Stimulated activated CD8-positive, alpha-beta memory T cell treated with anti-CD3 and anti-CD28 coated beads, Interleukin-15, amount 100 ng/mL, for 4 hours (primary cell): Measurements from ENCODE around the gene SLFN14.
"Not testable (repeated sequence)": the region's sequence is repeated elsewhere in the genome, so short reads cannot be mapped to it uniquely, and the experiment has no call there.

ENCODE experiments used
- DNase-seq, 2 donors: peaks; one replicate each; pipeline ENCODE4 v3.0.0-alpha.2; 2020; ENCODE audit warnings: low read depth in 2 of 2

Gene SLFN14

DNA sequence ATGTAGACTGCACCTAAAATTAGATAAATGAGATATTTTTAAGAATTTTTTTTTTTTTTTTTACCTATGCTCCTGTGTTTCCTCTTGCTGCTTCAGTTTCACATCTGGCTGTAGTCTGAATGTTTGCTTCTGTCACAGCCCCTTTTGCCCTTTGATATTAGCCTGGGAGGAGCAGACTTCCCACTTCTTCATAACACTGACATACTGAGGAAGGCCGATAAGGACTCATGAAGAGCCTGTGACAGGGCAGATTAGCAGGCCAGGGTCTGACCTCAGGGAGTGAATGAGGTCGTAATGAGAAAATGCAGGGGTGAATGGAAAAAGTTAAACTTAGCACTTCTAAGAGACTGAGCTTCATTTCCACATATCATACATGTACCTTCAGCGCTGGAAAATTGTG lies at the start of gene SLFN14:
Gene SLFN14, minus strand, starts transcription at position 117 of the 400 bp plus-strand sequence. CDS start 2,757 bp downstream, outside the sequence.
- DNase-seq: no peak

GRCh38 chr17:35609831-35610230 lies 49.2 kb upstream of the SLFN14 start:
- no peak for DNase-seq

- no peak for DNase-seq
These were observed 46.7 kb upstream of the SLFN14 start for GRCh38 chr17:35607239-35607847.

- DNase-seq: no peak
These were observed 45.1 kb upstream of the SLFN14 start for GRCh38 chr17:35605678-35606077.

DNA sequence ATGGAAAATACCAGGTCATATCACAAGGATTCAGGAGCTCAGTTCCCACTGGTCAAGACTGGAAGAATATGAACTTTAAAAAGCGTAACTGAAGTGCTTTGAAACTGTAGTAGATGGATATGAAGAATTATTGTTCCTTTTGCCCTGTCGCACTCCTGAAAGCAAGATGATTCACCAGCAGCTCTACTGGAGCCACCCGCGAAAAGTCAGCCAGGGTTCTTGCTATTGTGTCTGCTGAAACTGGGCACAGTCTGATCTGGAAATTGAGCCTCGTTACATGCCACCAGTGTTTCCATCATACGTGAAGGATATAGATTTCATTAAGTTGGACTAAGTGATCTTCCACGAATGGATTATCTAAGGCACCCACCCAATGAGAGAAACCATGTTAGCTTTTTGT lies 43.1 kb upstream of the SLFN14 start:
- no peak for DNase-seq

GRCh38 chr17:35597604-35598003 lies 37.0 kb upstream of the SLFN14 start:
- DNase-seq: no peak

DNA sequence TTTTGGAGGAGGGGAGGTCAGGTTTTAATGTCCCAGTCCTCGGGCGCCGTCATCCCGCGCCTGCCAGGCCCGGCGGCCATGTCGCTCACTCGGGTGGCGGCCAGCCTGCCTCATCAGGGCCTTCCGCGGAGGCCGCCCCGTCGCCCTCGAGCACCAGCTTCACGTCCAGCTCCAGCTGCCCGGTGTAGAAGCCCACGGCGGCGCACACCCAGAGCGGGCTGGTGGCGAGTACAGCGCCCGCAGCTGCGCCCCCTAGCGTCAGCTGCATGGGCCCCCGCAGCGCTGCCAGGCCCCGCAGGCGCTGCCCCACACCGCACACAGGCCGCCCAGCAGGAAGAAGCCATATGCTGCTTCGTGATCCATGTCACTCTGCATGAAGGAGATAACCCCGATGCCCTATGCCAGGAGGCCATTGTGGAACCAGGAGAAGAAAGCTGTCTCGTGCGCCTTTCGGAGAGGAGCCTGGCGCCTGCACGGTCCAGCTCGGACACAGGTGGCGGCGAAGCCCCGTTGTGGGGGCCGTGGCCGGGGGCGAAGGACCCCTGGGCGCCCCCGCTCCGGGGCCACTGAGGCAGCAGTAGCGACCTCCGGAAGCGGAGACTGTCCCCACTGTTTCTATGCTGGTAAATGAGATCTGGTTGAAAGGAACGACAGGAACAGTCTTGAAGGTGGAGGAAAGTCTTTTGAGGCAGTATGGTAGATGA lies 36.1 kb upstream of the SLFN14 start:
- no peak for DNase-seq

- DNase-seq: no peak
These were observed 35.5 kb upstream of the SLFN14 start for GRCh38 chr17:35596072-35596471.

DNA sequence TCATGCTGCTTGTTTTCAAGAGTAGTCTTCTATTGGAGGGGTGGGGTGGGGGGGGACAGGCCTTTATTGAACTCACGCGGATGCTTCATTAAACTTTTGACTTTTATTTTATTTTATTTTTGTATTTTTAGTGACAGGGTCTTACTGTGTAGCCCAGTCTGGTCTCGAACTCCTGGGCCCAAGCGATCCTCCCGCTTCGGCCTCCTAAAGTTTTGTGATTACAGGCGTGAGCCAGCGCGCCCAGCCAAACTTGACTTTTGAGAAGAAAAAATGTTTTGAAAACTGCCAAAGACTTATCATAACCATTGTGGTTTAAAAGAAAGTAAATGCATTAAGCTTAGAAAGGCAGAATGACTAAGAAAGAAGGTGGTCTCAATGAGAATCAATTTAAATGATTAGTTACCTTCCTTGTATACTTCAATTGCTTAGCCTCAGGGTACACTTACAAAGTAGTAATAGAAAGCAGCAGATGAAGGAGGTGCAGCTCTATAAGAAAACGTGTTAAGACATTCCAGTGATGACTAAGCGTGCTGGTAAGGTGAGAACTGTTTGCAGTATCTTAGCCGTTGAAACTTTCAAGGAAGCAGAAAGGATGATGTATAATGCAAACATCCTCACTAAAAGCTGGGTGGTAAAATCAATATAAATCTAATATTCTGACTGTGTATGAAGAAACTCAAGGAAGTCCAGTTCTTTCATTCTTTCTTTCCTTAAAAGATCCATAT lies 27.7 kb upstream of the SLFN14 start:
- no peak for DNase-seq

DNA sequence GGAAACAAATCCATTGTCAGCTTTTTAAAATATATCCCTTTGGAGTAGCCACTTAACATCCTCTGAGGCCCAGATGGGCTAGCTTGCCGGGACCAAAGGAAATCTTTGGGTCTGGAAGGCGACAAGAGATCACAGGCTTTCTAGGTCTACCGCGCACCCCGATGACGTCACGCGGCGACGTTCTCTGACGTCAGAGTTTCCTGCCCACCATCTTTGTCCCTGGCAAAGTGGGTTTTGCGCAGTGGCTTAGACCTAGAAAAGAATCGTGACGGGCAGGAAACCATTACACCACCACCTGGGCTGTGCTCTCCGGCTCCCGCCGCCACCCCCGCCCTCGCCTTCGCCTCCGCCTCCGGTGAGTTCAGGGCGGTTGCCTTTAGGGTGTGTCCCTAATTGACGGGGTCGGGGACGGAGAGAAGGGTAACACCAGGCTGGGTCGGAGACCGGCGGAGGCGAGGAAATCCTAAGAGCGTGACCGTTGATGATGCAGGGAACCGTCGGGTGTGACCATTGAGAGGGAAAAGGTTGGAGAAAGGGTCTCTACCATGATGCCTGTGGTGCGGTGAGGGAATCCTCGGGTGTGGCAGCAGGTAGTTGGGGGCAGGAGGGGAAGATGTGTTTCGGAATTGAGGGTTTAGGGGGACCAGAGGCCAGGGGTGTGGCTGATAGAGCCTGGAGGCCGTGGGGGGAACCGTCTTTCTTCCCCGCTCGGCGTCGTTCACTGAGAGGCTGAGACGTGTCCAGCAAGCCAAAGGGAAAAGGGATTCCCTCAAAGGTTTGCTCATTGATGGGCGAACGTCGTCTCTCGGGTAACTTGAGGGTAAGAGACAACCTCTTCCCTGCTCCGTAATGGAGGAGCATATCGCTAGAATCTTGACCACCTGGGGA lies 26.7 kb upstream of the SLFN14 start, which contains the start of gene AP2B1:
Gene AP2B1, plus strand, starts transcription at position 249 of the 888 bp plus-strand sequence. CDS start 6,709 bp downstream, outside the sequence.
- peak; percentile 90 to 94 for DNase-seq

DNA sequence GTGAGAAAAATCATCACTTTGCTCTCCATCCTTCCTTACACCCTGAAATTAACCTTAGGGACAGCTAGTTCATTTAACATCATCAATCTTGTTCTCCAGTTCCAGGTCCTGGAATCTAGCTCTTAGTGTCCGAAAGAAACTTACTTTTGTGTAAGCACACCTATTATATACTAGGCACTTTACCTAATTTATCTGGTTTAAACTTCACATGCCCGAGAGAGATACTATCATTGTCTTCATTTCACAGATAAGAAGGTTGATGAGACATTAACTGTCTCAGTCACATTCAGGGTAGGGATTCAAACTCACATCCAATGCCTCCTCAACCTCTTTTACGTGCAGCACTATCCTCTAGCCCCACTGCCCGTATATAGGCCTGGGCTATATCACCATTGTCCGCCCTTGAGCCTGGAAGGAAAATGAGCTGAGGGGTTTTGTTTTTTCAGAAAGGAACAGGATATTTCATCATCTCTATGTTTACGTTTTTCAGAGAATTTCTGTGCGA lies 26.0 kb upstream of the SLFN14 start:
- DNase-seq: no peak

DNA sequence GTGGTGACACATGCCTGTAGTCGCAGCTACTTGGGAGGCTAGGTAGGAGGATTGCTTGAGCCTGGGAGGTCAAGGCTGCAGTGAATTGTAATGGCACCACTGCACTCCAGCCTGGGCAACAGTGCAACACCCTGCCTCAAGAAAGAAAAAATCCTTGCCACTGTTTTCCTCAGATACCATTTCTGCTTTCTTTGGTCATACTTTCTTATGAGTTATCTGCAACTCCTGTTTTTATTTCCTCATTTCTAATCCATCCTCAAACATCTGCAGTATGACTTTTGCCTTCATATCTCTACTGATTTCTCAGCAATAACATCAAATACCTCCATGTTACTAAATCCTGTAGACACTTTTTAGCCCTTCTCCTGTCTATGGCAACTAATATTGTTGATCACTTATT lies 23.4 kb upstream of the SLFN14 start:
- DNase-seq: no peak

GRCh38 chr17:35578929-35579432 lies 18.4 kb upstream of the SLFN14 start:
- DNase-seq: no peak

DNA sequence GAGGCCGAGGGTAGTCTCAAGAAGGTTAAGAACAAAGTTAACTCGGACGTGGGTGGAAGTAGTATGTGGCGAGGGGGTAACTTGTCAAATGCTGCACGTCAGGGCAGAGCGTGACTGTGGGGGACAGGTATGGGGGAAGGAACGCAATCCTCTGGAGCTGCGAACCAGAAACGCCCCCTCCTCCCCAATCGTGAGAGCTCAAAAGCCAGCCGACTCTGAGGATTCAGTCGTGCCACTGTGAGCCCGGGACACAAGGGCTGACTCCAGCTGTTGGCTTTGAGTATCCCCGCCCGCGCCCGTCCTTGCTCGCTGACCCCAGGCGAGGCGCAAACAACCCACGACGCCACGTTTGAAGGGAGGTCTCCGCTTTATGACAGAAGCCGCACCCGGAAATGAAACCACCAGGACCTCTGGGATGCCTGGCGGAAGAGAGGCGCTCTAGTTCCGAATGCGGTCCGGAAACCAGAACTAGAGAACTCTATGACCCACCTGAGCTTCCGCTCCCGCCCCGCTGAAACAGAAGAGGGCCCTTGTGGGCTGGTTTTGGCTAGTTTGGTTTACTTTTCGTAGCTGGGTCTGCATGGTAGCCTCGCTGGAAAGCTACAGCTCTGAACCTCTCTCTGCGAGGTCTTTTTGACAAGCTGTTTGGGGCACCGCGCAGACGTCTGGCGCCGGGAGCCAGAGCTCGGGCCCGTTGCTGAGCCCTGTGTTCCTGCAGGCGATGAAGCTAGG lies 17.7 kb upstream of the SLFN14 start, which contains the start of gene PEX12:
Gene PEX12, minus strand, starts transcription at position 375 of the 732 bp plus-strand sequence. CDS start 550 bp downstream, outside the sequence.
- peak; percentile 71 to 80 for DNase-seq

DNA sequence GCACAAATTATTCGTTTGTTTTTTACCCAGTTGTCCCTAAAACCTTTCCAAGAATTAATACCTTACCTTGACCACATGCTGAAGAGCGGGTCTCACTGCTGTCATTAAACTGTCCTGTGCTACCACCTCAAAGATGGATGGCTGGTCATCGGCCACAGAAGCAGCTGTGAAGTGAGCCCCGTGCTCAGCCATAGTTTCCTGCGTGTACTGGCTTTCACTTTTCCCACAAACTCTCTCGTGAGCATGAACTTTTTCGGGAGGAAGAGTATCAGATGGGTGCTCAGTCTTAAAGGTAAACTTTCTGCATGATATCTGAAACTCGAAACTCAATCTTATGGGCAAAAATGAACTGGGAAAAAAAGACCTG lies 17.2 kb upstream of the SLFN14 start:
- DNase-seq: no peak

- no peak for DNase-seq
These were observed 15.1 kb upstream of the SLFN14 start for GRCh38 chr17:35575759-35576158.

DNA sequence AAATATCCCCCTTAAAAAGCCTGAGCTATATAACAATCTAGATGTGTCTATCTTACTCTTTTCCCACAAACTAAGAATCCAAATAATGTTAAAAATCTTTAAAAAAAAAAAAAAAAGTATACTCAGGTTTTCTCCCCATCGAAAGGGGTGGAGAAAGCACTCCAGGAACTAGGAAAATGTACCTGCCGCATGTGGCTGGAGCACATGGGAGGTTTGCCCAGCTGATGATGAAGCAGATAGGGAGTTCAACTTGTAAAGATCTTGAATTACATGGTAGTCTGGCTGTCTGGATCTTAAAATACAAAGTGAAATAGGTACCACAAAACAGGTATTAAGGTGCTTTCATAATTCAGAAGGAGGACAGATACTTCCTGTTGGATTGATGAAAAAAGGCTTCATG lies 8.8 kb upstream of the SLFN14 start:
- DNase-seq: no peak

DNA sequence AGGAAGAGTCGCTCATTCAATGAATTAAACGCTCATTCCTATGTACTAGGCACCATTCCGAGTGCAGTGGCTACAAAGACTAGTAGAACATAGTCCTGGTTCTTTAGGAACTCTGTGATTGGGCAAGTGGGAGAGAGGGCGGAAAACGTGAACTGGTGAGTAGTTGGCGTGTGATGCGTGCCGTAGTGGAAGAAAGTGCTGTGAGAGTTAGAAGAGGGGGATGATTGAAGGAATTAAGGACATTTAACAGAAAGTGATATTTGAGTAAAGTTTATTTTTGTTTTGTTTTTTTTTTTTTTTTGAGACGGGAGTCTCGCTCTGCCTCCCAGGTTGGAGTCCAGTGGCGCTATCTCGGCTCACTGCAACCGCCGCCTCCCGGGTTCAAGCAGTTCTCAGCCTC lies 7.9 kb upstream of the SLFN14 start:
- no peak for DNase-seq

GRCh38 chr17:35566968-35567367 lies 6.3 kb upstream of the SLFN14 start:
- no peak for DNase-seq

DNA sequence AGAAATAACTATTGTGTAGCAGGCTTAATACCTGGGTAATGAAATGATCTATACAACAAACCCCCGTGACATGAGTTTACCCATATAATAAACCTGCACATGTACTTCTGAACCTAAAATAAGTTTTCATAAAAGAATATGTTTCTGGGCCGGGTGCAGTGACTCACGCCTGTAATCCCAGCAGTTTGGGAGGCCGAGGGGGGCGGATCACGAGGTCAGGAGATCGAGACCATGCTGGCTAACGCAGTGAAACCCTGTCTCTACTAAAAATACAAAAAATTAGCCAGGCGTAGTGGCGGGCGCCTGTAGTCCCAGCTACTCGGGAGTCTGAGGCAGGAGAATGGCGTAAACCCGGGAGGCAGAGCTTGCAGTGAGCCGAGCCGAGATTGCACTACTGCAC lies 2.6 kb upstream of the SLFN14 start:
- not testable (repeated sequence) for DNase-seq
